Activated T-cell treated with anti-CD3 and anti-CD28 coated beads for 4 hours (primary cell): ENCODE measurements around the gene MAPK7.

Experiments
- DNase-seq: peaks from one replicate; pipeline ENCODE4 v3.0.0-alpha.2; 2020

MAPK7 gene

DNA sequence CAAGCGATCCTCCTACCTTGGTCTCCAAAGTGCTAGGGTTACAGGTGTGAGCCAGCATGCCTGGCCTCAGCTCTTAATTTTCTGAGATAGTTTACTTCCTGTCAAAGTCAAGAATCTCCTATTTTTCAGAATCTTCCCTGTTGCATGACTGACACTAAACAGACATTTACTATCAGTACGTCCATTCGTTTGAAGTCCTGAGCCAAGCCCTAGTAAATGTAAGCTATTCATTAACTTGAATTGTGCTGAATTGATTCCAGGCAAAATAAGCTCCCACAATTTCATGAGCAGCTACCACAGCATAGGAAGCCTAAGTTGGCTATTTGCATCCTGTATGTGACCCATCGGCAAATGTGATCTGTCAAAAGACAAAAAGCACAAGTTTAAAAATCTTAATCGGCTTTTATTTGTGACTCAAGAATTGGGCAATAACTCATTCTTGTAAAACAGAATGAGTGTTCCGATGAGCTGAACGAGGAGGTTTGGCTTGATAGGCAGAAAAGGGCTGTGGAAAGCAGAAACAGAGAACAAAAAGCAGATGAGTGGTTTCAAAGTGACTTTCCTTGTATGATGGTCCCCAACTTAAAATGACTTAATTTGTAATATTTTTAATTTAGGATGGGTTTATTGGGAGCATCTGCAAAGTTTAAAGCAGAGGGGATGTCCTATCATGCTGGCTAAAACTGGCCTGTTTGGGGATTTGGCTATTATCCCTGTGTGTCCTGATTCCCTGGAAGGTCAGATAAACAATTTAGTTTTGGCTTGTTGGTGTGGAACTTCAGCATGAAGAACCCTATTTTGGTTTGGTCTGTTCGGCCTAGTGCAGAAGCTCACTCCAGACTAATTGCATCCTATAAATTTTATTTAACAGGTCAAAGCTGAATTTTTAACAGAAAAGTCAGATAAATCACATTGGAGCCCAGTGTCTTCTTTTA lies 46.9 kb downstream of the MAPK7 start:
- no peak for DNase-seq

- DNase-seq, result no peak
Observed at GRCh38 chr17:19426631-19427030, 48.3 kb downstream of the MAPK7 start.

DNA sequence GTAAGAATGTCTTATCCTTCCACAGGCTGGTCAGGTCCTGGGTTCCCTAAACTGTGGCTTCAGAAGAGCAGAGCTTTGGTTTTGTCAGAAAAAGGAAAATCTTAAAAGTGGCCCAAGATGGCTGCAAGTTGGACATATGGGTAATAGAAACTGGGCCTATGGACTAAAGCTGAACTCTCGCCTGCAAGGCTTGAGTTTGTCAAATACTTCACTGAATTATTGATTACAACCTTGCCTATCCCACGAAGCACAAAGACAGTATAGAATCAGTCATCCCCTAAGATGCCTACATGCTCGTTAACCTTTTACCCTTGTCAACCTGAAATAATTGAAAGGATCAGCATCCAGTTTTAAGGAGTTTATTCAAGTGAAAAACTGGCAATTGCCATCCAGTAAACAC lies 53.4 kb downstream of the MAPK7 start:
- DNase-seq, result no peak
